ENCODE measurements around the gene CLK2. TPM values are rescaled to one million over a fixed set of nuclear protein-coding genes. Genes with fewer than 3 reads are reported as not detected.

CLK2 gene
- total and polyA plus RNA-seq, 4 donors: 8.3 to 28.2 (median 14.8) TPM

DNA sequence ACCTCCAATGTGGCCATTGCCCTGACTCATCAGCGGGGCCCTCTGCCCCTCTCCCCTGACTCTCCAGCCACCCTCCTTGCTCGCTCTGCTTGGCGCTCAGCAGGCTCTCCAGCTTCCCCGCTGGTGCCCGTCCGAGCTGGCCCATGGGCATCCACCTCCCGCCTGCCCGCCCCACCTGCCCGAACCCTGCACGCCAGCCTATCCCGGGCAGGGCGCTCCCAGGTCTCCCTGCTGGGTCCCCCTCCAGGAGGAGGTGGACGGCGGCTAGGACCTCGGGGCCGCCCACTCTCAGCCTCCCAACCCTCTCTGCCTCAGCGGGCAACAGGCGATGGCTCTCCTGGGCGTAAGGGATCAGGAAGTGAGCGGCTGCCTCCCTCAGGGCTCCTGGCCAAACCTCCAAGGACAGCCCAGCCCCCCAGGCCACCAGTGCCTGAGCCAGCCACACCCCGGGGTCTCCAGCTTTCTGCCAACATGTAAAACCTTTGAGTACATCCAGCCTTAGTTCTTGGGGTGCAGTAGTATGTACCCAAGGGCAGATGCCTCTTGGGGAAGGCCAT lies 14.8 kb upstream of the CLK2 start (continued):
- TF ChIP-seq, protein P1, sequence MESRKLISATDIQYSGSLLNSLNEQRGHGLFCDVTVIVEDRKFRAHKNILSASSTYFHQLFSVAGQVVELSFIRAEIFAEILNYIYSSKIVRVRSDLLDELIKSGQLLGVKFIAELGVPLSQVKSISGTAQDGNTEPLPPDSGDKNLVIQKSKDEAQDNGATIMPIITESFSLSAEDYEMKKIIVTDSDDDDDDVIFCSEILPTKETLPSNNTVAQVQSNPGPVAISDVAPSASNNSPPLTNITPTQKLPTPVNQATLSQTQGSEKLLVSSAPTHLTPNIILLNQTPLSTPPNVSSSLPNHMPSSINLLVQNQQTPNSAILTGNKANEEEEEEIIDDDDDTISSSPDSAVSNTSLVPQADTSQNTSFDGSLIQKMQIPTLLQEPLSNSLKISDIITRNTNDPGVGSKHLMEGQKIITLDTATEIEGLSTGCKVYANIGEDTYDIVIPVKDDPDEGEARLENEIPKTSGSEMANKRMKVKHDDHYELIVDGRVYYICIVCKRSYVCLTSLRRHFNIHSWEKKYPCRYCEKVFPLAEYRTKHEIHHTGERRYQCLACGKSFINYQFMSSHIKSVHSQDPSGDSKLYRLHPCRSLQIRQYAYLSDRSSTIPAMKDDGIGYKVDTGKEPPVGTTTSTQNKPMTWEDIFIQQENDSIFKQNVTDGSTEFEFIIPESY (IDR thresholded peaks at IDR 0.05): no peak
- no peak for TF ChIP-seq FOXA2 (IDR thresholded peaks at IDR 0.05)
- TF ChIP-seq GABPA (IDR thresholded peaks at IDR 0.05 in 1 of 2, conservative IDR thresholded peaks at IDR 0.05 in 1 of 2): no peak

DNA sequence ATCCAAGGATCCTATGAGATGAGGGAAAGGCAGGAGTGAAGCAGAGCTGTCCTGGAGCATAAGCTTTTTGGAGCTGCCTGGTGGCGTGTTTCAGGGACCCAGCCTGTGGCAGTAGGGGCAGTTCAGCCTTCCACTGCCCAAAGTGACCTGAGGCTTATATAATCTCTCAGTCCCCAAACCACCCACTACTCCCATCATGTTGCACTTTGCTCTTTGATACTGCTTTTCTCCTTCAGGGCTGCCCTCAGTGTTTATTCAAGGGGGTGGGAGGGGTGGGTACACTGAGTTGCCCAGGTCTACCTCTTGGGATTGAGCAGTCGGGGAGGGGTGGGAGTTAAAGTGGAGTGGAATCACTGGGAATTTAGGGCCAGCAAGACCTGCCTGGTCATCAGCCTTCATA lies 13.2 kb upstream of the CLK2 start:
- no peak overlapping the region for H3K4me3 ChIP-seq (ENCODE audit: low read depth in 1 of 3, low read length in 3 of 3)
- H3K9me3 ChIP-seq (ENCODE audit: control insufficient read depth in 4 of 4, low read length in 3 of 4): no peaks in the 10 kb centered on the region
- H3K36me3 ChIP-seq (ENCODE audit: control insufficient read depth in 4 of 4, insufficient read depth in 3 of 4, low read depth in 1 of 4, low read length in 3 of 4): peaks cover 0 to 13% (median 6%) of the 10 kb centered on the region in 4 donors
- WGBS: 47% methylated on average over 2 of the region's 2 CpGs
- peak; percentile 58 for TF ChIP-seq SP1 (IDR thresholded peaks at IDR 0.05)
- TF ChIP-seq, protein P2, sequence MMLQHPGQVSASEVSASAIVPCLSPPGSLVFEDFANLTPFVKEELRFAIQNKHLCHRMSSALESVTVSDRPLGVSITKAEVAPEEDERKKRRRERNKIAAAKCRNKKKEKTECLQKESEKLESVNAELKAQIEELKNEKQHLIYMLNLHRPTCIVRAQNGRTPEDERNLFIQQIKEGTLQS (IDR thresholded peaks at IDR 0.05): no peak
- TF ChIP-seq RAD21 (IDR thresholded peaks at IDR 0.05): peak in 1 of 2 donors; percentile 10
- TF ChIP-seq GABPA (IDR thresholded peaks at IDR 0.05 in 1 of 2, conservative IDR thresholded peaks at IDR 0.05 in 1 of 2): no peak
- no peak for TF ChIP-seq FOXA2 (IDR thresholded peaks at IDR 0.05)
- peak; percentile 62 for TF ChIP-seq HNF4G (IDR thresholded peaks at IDR 0.05)
- TF ChIP-seq, protein P3, sequence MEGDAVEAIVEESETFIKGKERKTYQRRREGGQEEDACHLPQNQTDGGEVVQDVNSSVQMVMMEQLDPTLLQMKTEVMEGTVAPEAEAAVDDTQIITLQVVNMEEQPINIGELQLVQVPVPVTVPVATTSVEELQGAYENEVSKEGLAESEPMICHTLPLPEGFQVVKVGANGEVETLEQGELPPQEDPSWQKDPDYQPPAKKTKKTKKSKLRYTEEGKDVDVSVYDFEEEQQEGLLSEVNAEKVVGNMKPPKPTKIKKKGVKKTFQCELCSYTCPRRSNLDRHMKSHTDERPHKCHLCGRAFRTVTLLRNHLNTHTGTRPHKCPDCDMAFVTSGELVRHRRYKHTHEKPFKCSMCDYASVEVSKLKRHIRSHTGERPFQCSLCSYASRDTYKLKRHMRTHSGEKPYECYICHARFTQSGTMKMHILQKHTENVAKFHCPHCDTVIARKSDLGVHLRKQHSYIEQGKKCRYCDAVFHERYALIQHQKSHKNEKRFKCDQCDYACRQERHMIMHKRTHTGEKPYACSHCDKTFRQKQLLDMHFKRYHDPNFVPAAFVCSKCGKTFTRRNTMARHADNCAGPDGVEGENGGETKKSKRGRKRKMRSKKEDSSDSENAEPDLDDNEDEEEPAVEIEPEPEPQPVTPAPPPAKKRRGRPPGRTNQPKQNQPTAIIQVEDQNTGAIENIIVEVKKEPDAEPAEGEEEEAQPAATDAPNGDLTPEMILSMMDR (IDR thresholded peaks at IDR 0.05; ENCODE audit: low read depth, low read length, missing input control): no peak
- no peak for TF ChIP-seq FOXA1 (IDR thresholded peaks at IDR 0.05)
- TF ChIP-seq, protein P4, sequence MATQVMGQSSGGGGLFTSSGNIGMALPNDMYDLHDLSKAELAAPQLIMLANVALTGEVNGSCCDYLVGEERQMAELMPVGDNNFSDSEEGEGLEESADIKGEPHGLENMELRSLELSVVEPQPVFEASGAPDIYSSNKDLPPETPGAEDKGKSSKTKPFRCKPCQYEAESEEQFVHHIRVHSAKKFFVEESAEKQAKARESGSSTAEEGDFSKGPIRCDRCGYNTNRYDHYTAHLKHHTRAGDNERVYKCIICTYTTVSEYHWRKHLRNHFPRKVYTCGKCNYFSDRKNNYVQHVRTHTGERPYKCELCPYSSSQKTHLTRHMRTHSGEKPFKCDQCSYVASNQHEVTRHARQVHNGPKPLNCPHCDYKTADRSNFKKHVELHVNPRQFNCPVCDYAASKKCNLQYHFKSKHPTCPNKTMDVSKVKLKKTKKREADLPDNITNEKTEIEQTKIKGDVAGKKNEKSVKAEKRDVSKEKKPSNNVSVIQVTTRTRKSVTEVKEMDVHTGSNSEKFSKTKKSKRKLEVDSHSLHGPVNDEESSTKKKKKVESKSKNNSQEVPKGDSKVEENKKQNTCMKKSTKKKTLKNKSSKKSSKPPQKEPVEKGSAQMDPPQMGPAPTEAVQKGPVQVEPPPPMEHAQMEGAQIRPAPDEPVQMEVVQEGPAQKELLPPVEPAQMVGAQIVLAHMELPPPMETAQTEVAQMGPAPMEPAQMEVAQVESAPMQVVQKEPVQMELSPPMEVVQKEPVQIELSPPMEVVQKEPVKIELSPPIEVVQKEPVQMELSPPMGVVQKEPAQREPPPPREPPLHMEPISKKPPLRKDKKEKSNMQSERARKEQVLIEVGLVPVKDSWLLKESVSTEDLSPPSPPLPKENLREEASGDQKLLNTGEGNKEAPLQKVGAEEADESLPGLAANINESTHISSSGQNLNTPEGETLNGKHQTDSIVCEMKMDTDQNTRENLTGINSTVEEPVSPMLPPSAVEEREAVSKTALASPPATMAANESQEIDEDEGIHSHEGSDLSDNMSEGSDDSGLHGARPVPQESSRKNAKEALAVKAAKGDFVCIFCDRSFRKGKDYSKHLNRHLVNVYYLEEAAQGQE (IDR thresholded peaks at IDR 0.05): no peak
- peak in 1 of 2 donors; percentile 44 for TF ChIP-seq RXRA (IDR thresholded peaks at IDR 0.05)
- TF ChIP-seq TAF1 (conservative IDR thresholded peaks at IDR 0.05): no peak
- peak; percentile 75 to 79 for TF ChIP-seq HNF4A (conservative IDR thresholded peaks at IDR 0.05)
- no peaks in the 10 kb centered on the region for H3K27me3 ChIP-seq (ENCODE audit: control insufficient read depth in 4 of 4, insufficient read depth in 4 of 4, low read length in 3 of 4)
- peak overlapping the region in 1 of 2 donors; percentile 36 for H3K27ac ChIP-seq (ENCODE audit: low read depth in 1 of 2, low read length in 2 of 2)
- H3K4me1 ChIP-seq (ENCODE audit: control insufficient read depth in 4 of 4, insufficient read depth in 4 of 4, low read length in 3 of 4): peaks cover 2 to 20% (median 7%) of the 10 kb centered on the region in 4 donors
- DNase-seq (ENCODE audit: low spot score): no peak
- H3K9ac ChIP-seq (ENCODE audit: low read depth in 1 of 2, low read length in 2 of 2): no peak overlapping the region
